Parathyroid adenoma (tissue), 2 donors: ENCODE data around the gene CDH16.

Experiments
- H2AFZ ChIP-seq: fragments of 300-600 bp; sonication (generic); one replicate; pipeline ENCODE4 v1.7.0; 2017; ENCODE audit warnings: antibody characterized with exemption, mild to moderate bottlenecking
- H3K27ac ChIP-seq: fragments of 300-600 bp; sonication (generic); one replicate; pipeline ENCODE4 v1.7.0; 2017
- H3K27me3 ChIP-seq: fragments of 300-600 bp; sonication (generic); one replicate; pipeline ENCODE4 v1.7.0; 2017; ENCODE audit warnings: low read length; ENCODE audit not compliant: control insufficient read depth, insufficient read depth
- H3K36me3 ChIP-seq: fragments of 300-600 bp; sonication (generic); one replicate; pipeline ENCODE4 v1.7.0; 2017; ENCODE audit warnings: low read length; ENCODE audit not compliant: control insufficient read depth, insufficient read depth
- H3K4me1 ChIP-seq: fragments of 300-600 bp; sonication (generic); one replicate; pipeline ENCODE4 v1.7.0; 2017; ENCODE audit warnings: control low read depth
- H3K4me2 ChIP-seq: fragments of 300-600 bp; sonication (generic); one replicate; pipeline ENCODE4 v1.7.0; 2017; ENCODE audit warnings: low read length
- H3K4me3 ChIP-seq: fragments of 300-600 bp; sonication (generic); one replicate; pipeline ENCODE4 v1.7.0; 2017; ENCODE audit warnings: low read depth, low read length
- H3K79me2 ChIP-seq: fragments of 300-600 bp; sonication (generic); one replicate; pipeline ENCODE4 v1.7.0; 2017; ENCODE audit warnings: control low read depth
- H3K9ac ChIP-seq: fragments of 300-600 bp; sonication (generic); one replicate; pipeline ENCODE4 v1.7.0; 2017; ENCODE audit warnings: mild to moderate bottlenecking
- H3K9me3 ChIP-seq: fragments of 300-600 bp; sonication (generic); one replicate; pipeline ENCODE4 v1.7.0; 2017; ENCODE audit warnings: low read length; ENCODE audit not compliant: control insufficient read depth
- CTCF ChIP-seq: fragments of 300-600 bp; sonication (generic); IDR thresholded peaks from one replicate; pipeline ENCODE4 v1.7.0; 2017; ENCODE audit warnings: antibody characterized with exemption, mild to moderate bottlenecking
- donor health status: primary hyperparathyroidism.

Gene CDH16

GRCh38 chr16:66904846-66905632 is 13.6 kb downstream of the CDH16 start:
- H3K27ac ChIP-seq = peak overlapping the region; percentile 75
- no peaks in the 10 kb centered on the region for H3K36me3 ChIP-seq
- H3K27me3 ChIP-seq = no peaks in the 10 kb centered on the region
- peak overlapping the region; percentile 13 for H3K4me2 ChIP-seq
- no peaks in the 10 kb centered on the region for H3K79me2 ChIP-seq
- peak overlapping the region; percentile 86 for H2AFZ ChIP-seq
- no peak for TF ChIP-seq CTCF
- peaks cover 46% of the 10 kb centered on the region for H3K4me1 ChIP-seq
- no peaks in the 10 kb centered on the region for H3K9me3 ChIP-seq
- no peak overlapping the region for H3K4me3 ChIP-seq
- no peak overlapping the region for H3K9ac ChIP-seq

- Histone ChIP-seq H3K4me3 (no peak overlapping the region), H3K79me2 (no peaks in the 10 kb centered on the region), H3K9me3 (no peaks in the 10 kb centered on the region), H3K4me1 (peaks cover 52% of the 10 kb centered on the region), H3K9ac (no peak overlapping the region), H3K27me3 (no peaks in the 10 kb centered on the region), H3K27ac (peak overlapping the region; percentile 75), H3K36me3 (no peaks in the 10 kb centered on the region), H2AFZ (peak overlapping the region; percentile 86), H3K4me2 (peak overlapping the region; percentile 13)
- TF ChIP-seq CTCF = no peak
Measured at GRCh38 chr16:66904428-66904845, 14.2 kb downstream of the CDH16 start.

- H3K79me2 ChIP-seq = no peaks in the 10 kb centered on the region
- no peak overlapping the region for H2AFZ ChIP-seq
- H3K27ac ChIP-seq = no peak overlapping the region
- no peak overlapping the region for H3K4me2 ChIP-seq
- no peaks in the 10 kb centered on the region for H3K27me3 ChIP-seq
- no peak overlapping the region for H3K4me3 ChIP-seq
- H3K9ac ChIP-seq = no peak overlapping the region
- no peak for TF ChIP-seq CTCF
- no peaks in the 10 kb centered on the region for H3K36me3 ChIP-seq
- no peaks in the 10 kb centered on the region for H3K9me3 ChIP-seq
- H3K4me1 ChIP-seq = peaks cover 55% of the 10 kb centered on the region
Measured at GRCh38 chr16:66903544-66904427, 14.9 kb downstream of the CDH16 start.

- Histone ChIP-seq H3K4me3 (no peak overlapping the region), H3K36me3 (no peaks in the 10 kb centered on the region), H3K27me3 (no peaks in the 10 kb centered on the region), H3K79me2 (no peaks in the 10 kb centered on the region), H3K27ac (no peak overlapping the region), H3K9ac (no peak overlapping the region), H3K4me2 (no peak overlapping the region), H2AFZ (no peak overlapping the region), H3K4me1 (peaks cover 55% of the 10 kb centered on the region), H3K9me3 (no peaks in the 10 kb centered on the region)
- no peak for TF ChIP-seq CTCF
Measured at GRCh38 chr16:66902648-66903543, 15.8 kb downstream of the CDH16 start.
